Testis (tissue), 2 donors: ENCODE data around the gene HOXA3.

Source experiments
- CTCF ChIP-seq, 3 experiments: fragments of 450-650 bp in 2 of 3; fragments of 200-600 bp in 1 of 3; sonication (generic) in 1 of 3; IDR thresholded peaks; one replicate each; pipeline ENCODE4 v1.5.1; 2016 to 2019; ENCODE audit warnings: antibody characterized with exemption in 3 of 3, mild to moderate bottlenecking in 2 of 3, moderate library complexity in 1 of 3
- POLR2A ChIP-seq: fragments of 450-650 bp; IDR thresholded peaks from one replicate; pipeline ENCODE4 v1.6.1; 2017; ENCODE audit warnings: antibody characterized with exemption, mild to moderate bottlenecking, moderate library complexity

DNA sequence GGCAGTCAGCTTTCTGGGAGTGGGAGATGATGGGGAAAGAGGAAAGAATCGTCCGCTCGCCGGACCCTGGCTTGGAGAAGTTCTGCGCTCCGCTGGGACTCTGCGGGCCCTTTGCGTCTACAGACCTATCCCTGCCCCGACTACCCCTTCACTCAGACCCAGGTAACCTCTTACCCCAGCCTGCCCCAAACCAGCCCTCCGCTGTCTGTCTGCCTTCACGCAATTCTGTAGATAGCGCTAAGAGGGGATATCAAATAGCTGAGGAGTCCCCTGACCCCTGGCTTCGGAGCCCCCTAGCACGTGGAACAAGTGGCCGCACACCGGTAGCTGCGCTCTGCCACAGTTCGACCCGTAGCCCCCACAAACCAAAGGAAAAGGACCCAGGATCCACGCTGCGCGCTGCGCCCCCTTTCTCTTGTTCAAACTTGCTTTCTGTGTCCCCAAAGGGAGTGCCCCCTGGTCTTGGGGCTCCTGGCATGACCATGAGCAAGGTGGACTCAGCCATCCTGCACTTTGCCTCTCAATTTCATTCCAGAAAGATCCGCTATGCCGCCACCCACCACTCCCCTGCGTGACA, 28.8 kb downstream of the HOXA3 start:
- TF ChIP-seq CTCF (IDR thresholded peaks at IDR 0.05), result no peak
- TF ChIP-seq POLR2A, result no peak
